Erythroblast (primary cell): ENCODE measurements around the gene IL10RB.

Experiments used
- GATA1 ChIP-seq: IDR thresholded peaks from 2 replicates; pipeline ENCODE4 v1.6.1; 2011; ENCODE audit warnings: low read depth, mild to moderate bottlenecking, control low read depth, low read length, moderate library complexity
- POLR2A ChIP-seq: IDR thresholded peaks from 2 replicates; pipeline ENCODE4 v1.6.1; 2011; ENCODE audit warnings: mild to moderate bottlenecking, low read length

GRCh38 chr21:33255404-33255803, 10.8 kb upstream of the IL10RB start:
- TF ChIP-seq POLR2A (no peak), GATA1 (no peak)
